Stimulated activated CD8-positive, alpha-beta memory T cell treated with anti-CD3 and anti-CD28 coated beads, Interleukin-15, amount 100 ng/mL, for 4 hours (primary cell): ENCODE measurements around the gene MAX.

Experiments used
- DNase-seq, 2 donors: peaks; one replicate each; pipeline ENCODE4 v3.0.0-alpha.2; 2020; ENCODE audit warnings: low read depth in 2 of 2

MAX gene

GRCh38 chr14:65073605-65074201, 28.6 kb downstream of the MAX start:
- no peak for DNase-seq

GRCh38 chr14:65072937-65073336, 29.4 kb downstream of the MAX start:
- no peak for DNase-seq

GRCh38 chr14:65072256-65072655, 30.1 kb downstream of the MAX start:
- DNase-seq, result no peak

GRCh38 chr14:65071544-65071943, 30.8 kb downstream of the MAX start:
- DNase-seq, result no peak

- DNase-seq, result no peak
These were observed 31.8 kb downstream of the MAX start for GRCh38 chr14:65070471-65070976.

GRCh38 chr14:65069874-65070413, 32.4 kb downstream of the MAX start:
- no peak for DNase-seq

- no peak for DNase-seq
These were observed 36.6 kb downstream of the MAX start for GRCh38 chr14:65065719-65066118.

GRCh38 chr14:65062096-65063075, 39.9 kb downstream of the MAX start:
- no peak for DNase-seq

GRCh38 chr14:65057695-65058094, 44.6 kb downstream of the MAX start:
- no peak for DNase-seq

GRCh38 chr14:65054471-65055085, 47.7 kb downstream of the MAX start:
- DNase-seq, result no peak

- DNase-seq, result no peak
These were observed 48.9 kb downstream of the MAX start for GRCh38 chr14:65053466-65053865.

- no peak for DNase-seq
These were observed 49.5 kb downstream of the MAX start for GRCh38 chr14:65052832-65053231.

GRCh38 chr14:65045709-65046108, 56.6 kb downstream of the MAX start:
- DNase-seq, result no peak

- DNase-seq, result no peak
These were observed 57.3 kb downstream of the MAX start for GRCh38 chr14:65045006-65045405.

- no peak for DNase-seq
These were observed 57.7 kb downstream of the MAX start for GRCh38 chr14:65044596-65044959.

- no peak for DNase-seq
These were observed 58.3 kb downstream of the MAX start for GRCh38 chr14:65043893-65044595.

GRCh38 chr14:65042731-65043372, 59.5 kb downstream of the MAX start:
- DNase-seq, result no peak

- no peak for DNase-seq
These were observed 60.0 kb downstream of the MAX start for GRCh38 chr14:65042296-65042695.

- DNase-seq, result no peak
These were observed 60.8 kb downstream of the MAX start for GRCh38 chr14:65041434-65041915.

GRCh38 chr14:65040666-65041433, 61.5 kb downstream of the MAX start:
- DNase-seq, result no peak
